Ishikawa (cell line): ENCODE measurements around the gene SLC35A2.

ENCODE experiments used
- CEBPB ChIP-seq: IDR thresholded peaks from 2 replicates; pipeline ENCODE4 v1.6.1; 2012
- CREB1 ChIP-seq: IDR thresholded peaks from 2 replicates; pipeline ENCODE4 v1.6.1; 2012; ENCODE audit warnings: low read depth
- EGR1 ChIP-seq: IDR thresholded peaks from 2 replicates; pipeline ENCODE4 v1.6.1; 2012
- EP300 ChIP-seq: IDR thresholded peaks from 2 replicates; pipeline ENCODE4 v1.6.1; 2012; ENCODE audit warnings: borderline replicate concordance
- FOXM1 ChIP-seq: IDR thresholded peaks from 2 replicates; pipeline ENCODE4 v1.6.1; 2012; ENCODE audit warnings: low read depth, borderline replicate concordance
- NFIC ChIP-seq: IDR thresholded peaks from 2 replicates; pipeline ENCODE4 v1.6.1; 2012
- RAD21 ChIP-seq: IDR thresholded peaks from 2 replicates; pipeline ENCODE4 v1.6.1; 2012; ENCODE audit warnings: low read depth
- TAF1 ChIP-seq: IDR thresholded peaks from 2 replicates; pipeline ENCODE4 v1.6.1; 2012; ENCODE audit warnings: low read depth, mild to moderate bottlenecking
- TCF12 ChIP-seq: IDR thresholded peaks from 2 replicates; pipeline ENCODE4 v1.6.1; 2012; ENCODE audit warnings: low read depth
- TEAD4 ChIP-seq: IDR thresholded peaks from 2 replicates; pipeline ENCODE4 v1.6.1; 2012
- YY1 ChIP-seq: IDR thresholded peaks from 2 replicates; pipeline ENCODE4 v1.6.1; 2012; ENCODE audit warnings: low read depth
- ZBTB7A ChIP-seq: IDR thresholded peaks from 2 replicates; pipeline ENCODE4 v1.6.1; 2012; ENCODE audit warnings: low read depth
- TF ChIP-seq, protein P1 (sequence below): IDR thresholded peaks from 2 replicates; pipeline ENCODE4 v1.6.1; 2012
- TF ChIP-seq, protein P2 (sequence below): IDR thresholded peaks from 2 replicates; pipeline ENCODE4 v1.6.1; 2012
- TF ChIP-seq, protein P3 (sequence below): IDR thresholded peaks from 2 replicates; pipeline ENCODE4 v1.6.1; 2012; ENCODE audit warnings: low read depth, mild to moderate bottlenecking

Gene SLC35A2

DNA sequence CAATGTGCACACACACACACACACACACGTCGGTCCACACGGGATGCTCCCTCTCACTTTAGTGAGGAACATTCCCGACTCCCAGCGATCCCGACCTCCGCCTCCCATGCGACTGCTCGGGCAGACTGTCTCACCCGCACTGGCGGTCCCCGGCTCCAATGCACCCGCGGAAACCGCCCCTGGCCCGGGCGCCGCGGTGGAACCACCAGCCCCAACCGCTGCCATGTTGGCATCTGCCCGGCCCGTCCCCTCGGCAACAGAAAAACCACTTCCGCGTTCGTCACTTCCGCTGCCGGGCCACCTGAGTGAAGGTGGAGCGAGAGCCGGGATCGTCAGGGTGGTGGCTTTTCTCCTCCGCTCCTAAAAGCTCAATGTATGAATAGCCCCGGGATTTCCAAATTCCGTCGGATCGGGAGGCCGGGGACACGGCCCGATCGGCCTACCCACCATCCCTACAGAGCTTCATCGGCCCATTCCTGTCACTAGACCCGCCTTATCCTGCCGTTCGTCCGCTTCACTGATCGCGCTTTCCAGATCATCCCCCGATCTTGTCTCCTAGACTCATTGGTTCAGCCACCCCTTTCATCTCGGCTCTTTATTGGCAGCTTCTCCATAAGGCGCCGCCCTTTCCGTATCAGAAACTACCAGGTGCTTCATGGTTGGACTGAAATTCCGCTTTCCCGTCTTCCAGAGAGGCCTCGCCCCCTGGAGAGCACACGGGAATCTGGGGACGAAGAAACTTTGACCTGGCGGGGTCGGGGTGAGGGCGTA lies at the start of gene SLC35A2:
Gene SLC35A2, minus strand, starts transcription at position 235 of the 771 bp plus-strand sequence. Its CDS starts 10 bp downstream, at position 225.
- peak; percentile 64 for TF ChIP-seq TAF1
- no peak for TF ChIP-seq FOXM1
- no peak for TF ChIP-seq NFIC
- no peak for TF ChIP-seq EGR1
- no peak for TF ChIP-seq CEBPB
- TF ChIP-seq ZBTB7A, result no peak
- TF ChIP-seq TEAD4, result no peak
- TF ChIP-seq, protein P1, sequence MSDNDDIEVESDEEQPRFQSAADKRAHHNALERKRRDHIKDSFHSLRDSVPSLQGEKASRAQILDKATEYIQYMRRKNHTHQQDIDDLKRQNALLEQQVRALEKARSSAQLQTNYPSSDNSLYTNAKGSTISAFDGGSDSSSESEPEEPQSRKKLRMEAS, result peak; percentile 16
- TF ChIP-seq EP300, result no peak
- peak; percentile 88 for TF ChIP-seq YY1
- peak; percentile 71; the same call in 1 of the 2 replicates for TF ChIP-seq CREB1
- no peak for TF ChIP-seq TCF12
- TF ChIP-seq, protein P2, sequence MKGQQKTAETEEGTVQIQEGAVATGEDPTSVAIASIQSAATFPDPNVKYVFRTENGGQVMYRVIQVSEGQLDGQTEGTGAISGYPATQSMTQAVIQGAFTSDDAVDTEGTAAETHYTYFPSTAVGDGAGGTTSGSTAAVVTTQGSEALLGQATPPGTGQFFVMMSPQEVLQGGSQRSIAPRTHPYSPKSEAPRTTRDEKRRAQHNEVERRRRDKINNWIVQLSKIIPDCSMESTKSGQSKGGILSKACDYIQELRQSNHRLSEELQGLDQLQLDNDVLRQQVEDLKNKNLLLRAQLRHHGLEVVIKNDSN, result peak; percentile 53
- TF ChIP-seq RAD21, result no peak
- TF ChIP-seq, protein P3, sequence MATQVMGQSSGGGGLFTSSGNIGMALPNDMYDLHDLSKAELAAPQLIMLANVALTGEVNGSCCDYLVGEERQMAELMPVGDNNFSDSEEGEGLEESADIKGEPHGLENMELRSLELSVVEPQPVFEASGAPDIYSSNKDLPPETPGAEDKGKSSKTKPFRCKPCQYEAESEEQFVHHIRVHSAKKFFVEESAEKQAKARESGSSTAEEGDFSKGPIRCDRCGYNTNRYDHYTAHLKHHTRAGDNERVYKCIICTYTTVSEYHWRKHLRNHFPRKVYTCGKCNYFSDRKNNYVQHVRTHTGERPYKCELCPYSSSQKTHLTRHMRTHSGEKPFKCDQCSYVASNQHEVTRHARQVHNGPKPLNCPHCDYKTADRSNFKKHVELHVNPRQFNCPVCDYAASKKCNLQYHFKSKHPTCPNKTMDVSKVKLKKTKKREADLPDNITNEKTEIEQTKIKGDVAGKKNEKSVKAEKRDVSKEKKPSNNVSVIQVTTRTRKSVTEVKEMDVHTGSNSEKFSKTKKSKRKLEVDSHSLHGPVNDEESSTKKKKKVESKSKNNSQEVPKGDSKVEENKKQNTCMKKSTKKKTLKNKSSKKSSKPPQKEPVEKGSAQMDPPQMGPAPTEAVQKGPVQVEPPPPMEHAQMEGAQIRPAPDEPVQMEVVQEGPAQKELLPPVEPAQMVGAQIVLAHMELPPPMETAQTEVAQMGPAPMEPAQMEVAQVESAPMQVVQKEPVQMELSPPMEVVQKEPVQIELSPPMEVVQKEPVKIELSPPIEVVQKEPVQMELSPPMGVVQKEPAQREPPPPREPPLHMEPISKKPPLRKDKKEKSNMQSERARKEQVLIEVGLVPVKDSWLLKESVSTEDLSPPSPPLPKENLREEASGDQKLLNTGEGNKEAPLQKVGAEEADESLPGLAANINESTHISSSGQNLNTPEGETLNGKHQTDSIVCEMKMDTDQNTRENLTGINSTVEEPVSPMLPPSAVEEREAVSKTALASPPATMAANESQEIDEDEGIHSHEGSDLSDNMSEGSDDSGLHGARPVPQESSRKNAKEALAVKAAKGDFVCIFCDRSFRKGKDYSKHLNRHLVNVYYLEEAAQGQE, result no peak

DNA sequence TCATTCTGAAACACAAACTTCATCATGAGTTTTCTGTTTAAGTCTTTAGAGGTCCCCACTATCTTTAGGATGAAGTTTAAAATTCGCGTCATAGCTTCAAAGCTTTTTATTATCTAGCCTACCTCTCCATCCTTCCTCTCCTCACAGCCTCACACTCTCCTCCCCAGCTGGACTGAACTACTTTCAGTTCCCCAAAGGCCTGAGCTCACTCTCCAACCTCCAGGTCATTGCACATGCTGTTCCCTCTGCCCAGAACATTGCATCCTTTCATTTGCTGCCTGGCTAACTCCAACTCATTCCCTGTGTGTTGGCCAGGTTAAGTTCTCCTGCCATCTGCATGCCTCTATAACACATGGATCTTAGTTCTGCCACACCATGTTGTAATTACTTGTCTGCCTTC lies 48.8 kb upstream of the SLC35A2 start:
- no peak for TF ChIP-seq TCF12
- TF ChIP-seq, protein P1, result no peak
- TF ChIP-seq TAF1, result no peak
- no peak for TF ChIP-seq RAD21
- no peak for TF ChIP-seq EGR1
- no peak for TF ChIP-seq FOXM1
- no peak for TF ChIP-seq ZBTB7A
- TF ChIP-seq, protein P3, result no peak
- TF ChIP-seq YY1, result no peak
- TF ChIP-seq EP300, result no peak
- no peak for TF ChIP-seq CREB1
- TF ChIP-seq NFIC, result no peak
- no peak for TF ChIP-seq CEBPB
- TF ChIP-seq TEAD4, result no peak
- TF ChIP-seq, protein P2, result no peak

DNA sequence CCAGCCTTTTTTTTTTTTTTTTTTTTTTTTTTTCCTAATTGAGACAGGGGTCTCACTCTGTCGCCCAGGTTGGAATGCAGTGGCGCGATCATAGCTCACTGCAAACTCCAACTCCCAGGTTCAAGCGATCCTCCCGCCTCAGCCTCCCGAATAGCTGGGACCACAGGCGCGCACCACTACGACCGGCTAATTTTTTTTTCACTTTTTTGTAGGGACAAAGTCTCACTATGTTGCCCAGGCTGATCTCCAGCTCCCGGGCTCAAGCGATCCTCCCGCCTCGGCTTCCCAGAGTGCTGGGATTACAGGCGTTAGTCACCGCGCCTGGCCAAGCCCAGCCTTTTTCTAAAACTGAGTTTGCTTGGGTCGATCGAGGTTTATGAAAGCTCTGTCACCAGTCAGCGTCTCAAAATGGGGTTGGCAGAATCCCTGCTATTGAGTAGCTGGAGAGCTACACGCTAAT lies 47.2 kb upstream of the SLC35A2 start:
- TF ChIP-seq RAD21 (no peak), ZBTB7A (peak; percentile 84), TEAD4 (no peak), EGR1 (no peak), TAF1 (0 out of 2 replicates have a peak, but pooled peaks have one; percentile 25)

DNA sequence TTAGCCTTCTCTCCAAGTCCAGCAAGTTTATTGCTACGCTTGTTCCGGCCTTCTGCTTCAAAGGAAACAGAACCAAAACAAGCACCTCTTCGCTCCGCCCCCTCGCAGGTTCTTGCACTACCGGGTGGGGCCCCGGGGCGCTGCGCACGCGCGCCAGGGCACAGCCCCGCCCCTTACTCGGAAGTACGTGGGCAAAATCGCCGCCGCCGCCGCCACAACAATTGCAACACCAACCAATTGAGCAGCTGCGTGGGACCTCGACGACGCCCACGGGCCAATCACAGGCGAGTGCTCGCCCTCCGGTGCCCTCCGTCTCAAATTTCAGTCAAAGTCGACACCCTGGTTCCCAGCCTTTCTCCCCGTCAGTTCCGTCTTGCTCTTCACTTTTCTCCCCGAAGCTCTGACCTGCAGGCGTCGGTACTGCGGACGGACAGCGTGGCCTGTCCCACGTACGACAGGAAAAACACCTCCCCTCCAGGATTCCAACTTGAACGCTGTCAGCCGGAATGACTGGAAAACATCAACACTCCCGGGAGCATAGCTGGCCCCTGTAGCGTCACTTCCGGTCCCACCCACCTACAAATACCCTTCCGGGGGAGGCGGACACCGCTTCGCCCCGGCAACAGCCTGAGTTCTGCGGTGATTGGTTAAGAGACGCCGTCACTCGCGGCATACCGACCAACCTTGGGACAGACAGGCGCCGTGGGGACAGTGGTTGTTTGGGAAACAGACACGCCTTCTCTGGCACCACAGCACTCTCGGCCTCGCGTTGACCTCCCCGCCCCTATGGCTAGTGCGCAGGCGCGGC lies 46.6 kb upstream of the SLC35A2 start:
- TF ChIP-seq TCF12 (no peak), NFIC (no peak), FOXM1 (no peak), TAF1 (no peak), ZBTB7A (no peak), CEBPB (peak; percentile 40; the same call in 1 of the 2 replicates), CREB1 (peak; percentile 69), TEAD4 (no peak)
- TF ChIP-seq, protein P3, result no peak
- TF ChIP-seq, protein P1, result no peak
